Neuronal stem cell (in vitro differentiated cells): Measurements from ENCODE around the gene LSR.

Experiments
- DNase-seq: peaks from one replicate; pipeline ENCODE4 v3.0.0-alpha.2; 2013; ENCODE audit warnings: low spot score
- H2AFZ ChIP-seq: one replicate; pipeline ENCODE4 v1.6.1; 2013; ENCODE audit warnings: mild to moderate bottlenecking, low read length, inconsistent platforms
- H2AK5ac ChIP-seq: 2 replicates; pipeline ENCODE4 v1.6.1; 2013; ENCODE audit warnings: low read depth, mild to moderate bottlenecking, inconsistent platforms, low read length, moderate library complexity, mixed read lengths
- H2BK120ac ChIP-seq: 2 replicates; pipeline ENCODE4 v1.6.1; 2013; ENCODE audit warnings: low read depth, mild to moderate bottlenecking, inconsistent platforms, low read length, moderate library complexity, mixed read lengths
- H2BK12ac ChIP-seq: one replicate; pipeline ENCODE4 v1.6.1; 2013; ENCODE audit warnings: low read length, inconsistent platforms
- H2BK15ac ChIP-seq: 2 replicates; pipeline ENCODE4 v1.6.1; 2013; ENCODE audit warnings: mild to moderate bottlenecking, low read length, inconsistent platforms, mixed read lengths
- H2BK5ac ChIP-seq: one replicate; pipeline ENCODE4 v1.6.1; 2013; ENCODE audit warnings: inconsistent platforms, mild to moderate bottlenecking, low read length, moderate library complexity
- H3K14ac ChIP-seq: one replicate; pipeline ENCODE4 v1.6.1; 2013; ENCODE audit warnings: low read length, inconsistent platforms
- H3K18ac ChIP-seq: 2 replicates; pipeline ENCODE4 v1.6.1; 2013; ENCODE audit warnings: low read length, inconsistent platforms
- H3K23ac ChIP-seq: 2 replicates; pipeline ENCODE4 v1.6.1; 2013; ENCODE audit warnings: low read depth, mild to moderate bottlenecking, mixed read lengths, low read length, inconsistent platforms; ENCODE audit not compliant: poor library complexity
- H3K27ac ChIP-seq: replicated peaks from 3 replicates; pipeline ENCODE4 v1.5.1; 2013; ENCODE audit warnings: low read length, inconsistent platforms
- H3K27me3 ChIP-seq, 3 experiments: 2 replicates each; pipeline ENCODE4 v1.6.1; 2013; ENCODE audit warnings: low read length in 3 of 3, mild to moderate bottlenecking in 2 of 3, inconsistent platforms in 1 of 3, low read depth in 1 of 3, mixed read lengths in 1 of 3, moderate library complexity in 1 of 3; ENCODE audit not compliant: control insufficient read depth in 3 of 3, insufficient read depth in 3 of 3
- H3K36me3 ChIP-seq, 2 donors: replicated peaks in 1 of 2; 2 replicates each; pipeline ENCODE4 v1.6.1; 2013; ENCODE audit warnings: low read length in 2 of 2; ENCODE audit not compliant: control insufficient read depth in 2 of 2, insufficient read depth in 2 of 2
- H3K4ac ChIP-seq: 2 replicates; pipeline ENCODE4 v1.6.1; 2013; ENCODE audit warnings: inconsistent platforms, mild to moderate bottlenecking, low read length, moderate library complexity
- H3K4me1 ChIP-seq, 2 donors: 1 replicate in 1 of 2; 2 replicates in 1 of 2; pipeline ENCODE4 v1.6.1; 2013; ENCODE audit warnings: low read length in 2 of 2, low read depth in 1 of 2; ENCODE audit not compliant: control insufficient read depth in 2 of 2, insufficient read depth in 1 of 2
- H3K4me2 ChIP-seq: one replicate; pipeline ENCODE4 v1.6.1; 2013; ENCODE audit warnings: mild to moderate bottlenecking, low read length, inconsistent platforms; ENCODE audit not compliant: insufficient read depth, poor library complexity, severe bottlenecking
- H3K4me3 ChIP-seq, 2 donors: 2 replicates each; pipeline ENCODE4 v1.5.1; 2013; ENCODE audit warnings: low read length in 2 of 2, mild to moderate bottlenecking in 2 of 2, inconsistent platforms in 1 of 2, moderate library complexity in 1 of 2
- H3K79me1 ChIP-seq: one replicate; pipeline ENCODE4 v1.6.1; 2013; ENCODE audit warnings: low read depth, mild to moderate bottlenecking, inconsistent platforms, low read length, moderate library complexity
- H3K9ac ChIP-seq: one replicate; pipeline ENCODE4 v1.6.1; 2013; ENCODE audit warnings: mild to moderate bottlenecking, low read depth, low read length, inconsistent platforms; ENCODE audit not compliant: poor library complexity
- H3K9me3 ChIP-seq, 2 donors: replicated peaks in 1 of 2; 2 replicates each; pipeline versions ENCODE3 to v1.6.1; 2013; ENCODE audit warnings: low read length in 2 of 2, mild to moderate bottlenecking in 2 of 2, inconsistent platforms in 1 of 2, low read depth in 1 of 2, mixed read lengths in 1 of 2, moderate library complexity in 1 of 2; ENCODE audit not compliant: control insufficient read depth in 2 of 2, insufficient read depth in 1 of 2
- H4K8ac ChIP-seq: one replicate; pipeline ENCODE4 v1.6.1; 2013; ENCODE audit warnings: low read depth, mild to moderate bottlenecking, inconsistent platforms, low read length, moderate library complexity
- H4K91ac ChIP-seq: one replicate; pipeline ENCODE4 v1.6.1; 2013; ENCODE audit warnings: low read length, low read depth, mild to moderate bottlenecking, inconsistent platforms; ENCODE audit not compliant: poor library complexity
- WGBS, 2 donors: extraction: QIAGEN DNeasy Blood & Tissue Kit; methylation state at CpG; one replicate each; pipeline ENCODE4 v1.1.7; 2013; ENCODE audit warnings: missing lambda C conversion rate in 2 of 2, mixed read lengths in 1 of 2; ENCODE audit not compliant: insufficient read length in 2 of 2, insufficient replicate concordance in 1 of 2; ENCODE audit errors: extremely low coverage in 2 of 2; 5-methylcytosine and 5-hydroxymethylcytosine counted together

Gene LSR

GRCh38 chr19:35204799-35205732 lies 43.7 kb upstream of the LSR start:
- no CpG with 5 or more reads among the region's 13 CpGs for WGBS, 2 donors
- H3K9me3 ChIP-seq = no peaks in the 10 kb centered on the region
- H2AFZ ChIP-seq = no peak overlapping the region
- no peak overlapping the region for H3K18ac ChIP-seq
- no peak overlapping the region for H2BK15ac ChIP-seq
- peaks cover 0 to 7% (median 0%) of the 10 kb centered on the region in 3 experiments for H3K27me3 ChIP-seq
- no peak overlapping the region for H3K23ac ChIP-seq
- H3K27ac ChIP-seq = no peak overlapping the region
- no peaks in the 10 kb centered on the region for H3K79me1 ChIP-seq
- H3K14ac ChIP-seq = no peak overlapping the region
- H3K4me3 ChIP-seq = no peak overlapping the region
- no peak overlapping the region for H2BK12ac ChIP-seq
- peak overlapping the region; percentile 53 for H3K9ac ChIP-seq
- H3K36me3 ChIP-seq = no peaks in the 10 kb centered on the region
- no peak overlapping the region for H4K8ac ChIP-seq
- H3K4me1 ChIP-seq = peaks cover 3 to 6% of the 10 kb centered on the region in 2 donors
- no peak overlapping the region for H4K91ac ChIP-seq
- DNase-seq = no peak
- H3K4ac ChIP-seq = no peak overlapping the region
- H3K4me2 ChIP-seq = no peak overlapping the region
- no peak overlapping the region for H2BK120ac ChIP-seq
- no peak overlapping the region for H2AK5ac ChIP-seq
- H2BK5ac ChIP-seq = no peak overlapping the region

GRCh38 chr19:35205733-35206323 lies 43.0 kb upstream of the LSR start:
- H4K8ac ChIP-seq = no peak overlapping the region
- H3K36me3 ChIP-seq = no peaks in the 10 kb centered on the region
- no peak overlapping the region for H3K27ac ChIP-seq
- H2BK12ac ChIP-seq = no peak overlapping the region
- no peak overlapping the region for H2AK5ac ChIP-seq
- H3K4me1 ChIP-seq = peaks cover 3 to 6% of the 10 kb centered on the region in 2 donors
- H3K4me2 ChIP-seq = no peak overlapping the region
- no peak overlapping the region for H2BK120ac ChIP-seq
- no peak overlapping the region for H4K91ac ChIP-seq
- no peaks in the 10 kb centered on the region for H3K9me3 ChIP-seq
- H3K4ac ChIP-seq = no peak overlapping the region
- no peak for DNase-seq
- peaks cover 0 to 7% (median 0%) of the 10 kb centered on the region in 3 experiments for H3K27me3 ChIP-seq
- no peak overlapping the region for H3K23ac ChIP-seq
- H3K14ac ChIP-seq = no peak overlapping the region
- no peak overlapping the region for H2BK5ac ChIP-seq
- H2BK15ac ChIP-seq = no peak overlapping the region
- H2AFZ ChIP-seq = no peak overlapping the region
- no peak overlapping the region for H3K9ac ChIP-seq
- no peak overlapping the region for H3K4me3 ChIP-seq
- WGBS, 2 donors = no CpG with 5 or more reads among the region's 6 CpGs
- H3K79me1 ChIP-seq = no peaks in the 10 kb centered on the region
- H3K18ac ChIP-seq = no peak overlapping the region

- Histone ChIP-seq H2BK15ac (no peak overlapping the region), H2AK5ac (no peak overlapping the region), H3K27me3 (peaks cover 0 to 3% (median 0%) of the 10 kb centered on the region in 3 experiments), H3K4me2 (no peak overlapping the region), H3K9me3 (no peaks in the 10 kb centered on the region), H2AFZ (no peak overlapping the region), H2BK120ac (no peak overlapping the region), H3K18ac (no peak overlapping the region), H4K91ac (no peak overlapping the region), H3K9ac (no peak overlapping the region), H3K36me3 (no peaks in the 10 kb centered on the region), H3K27ac (no peak overlapping the region), H3K4me3 (no peak overlapping the region), H3K79me1 (no peaks in the 10 kb centered on the region), H3K23ac (no peak overlapping the region), H2BK5ac (no peak overlapping the region), H3K4ac (no peak overlapping the region), H2BK12ac (no peak overlapping the region), H3K4me1 (peaks cover 3 to 6% of the 10 kb centered on the region in 2 donors), H4K8ac (no peak overlapping the region), H3K14ac (no peak overlapping the region)
- no CpG with 5 or more reads among the region's 5 CpGs for WGBS, 2 donors
- DNase-seq = no peak
Observed at GRCh38 chr19:35206379-35206778, 42.4 kb upstream of the LSR start.

- no peak for DNase-seq
- H3K4me2 ChIP-seq = no peak overlapping the region
- no peak overlapping the region for H3K23ac ChIP-seq
- H2BK120ac ChIP-seq = no peak overlapping the region
- no peak overlapping the region for H2BK12ac ChIP-seq
- H3K27me3 ChIP-seq = no peaks in the 10 kb centered on the region
- no peak overlapping the region for H3K14ac ChIP-seq
- no peaks in the 10 kb centered on the region for H3K9me3 ChIP-seq
- H3K4me3 ChIP-seq = no peak overlapping the region
- H4K8ac ChIP-seq = no peak overlapping the region
- H3K4ac ChIP-seq = no peak overlapping the region
- no peaks in the 10 kb centered on the region for H3K36me3 ChIP-seq
- H4K91ac ChIP-seq = no peak overlapping the region
- no peak overlapping the region for H2BK15ac ChIP-seq
- H3K9ac ChIP-seq = no peak overlapping the region
- H2AK5ac ChIP-seq = no peak overlapping the region
- no CpG with 5 or more reads among the region's 1 CpG for WGBS, 2 donors
- H2AFZ ChIP-seq = no peak overlapping the region
- H3K27ac ChIP-seq = no peak overlapping the region
- peaks cover 3 to 6% of the 10 kb centered on the region in 2 donors for H3K4me1 ChIP-seq
- H2BK5ac ChIP-seq = no peak overlapping the region
- H3K18ac ChIP-seq = no peak overlapping the region
- no peaks in the 10 kb centered on the region for H3K79me1 ChIP-seq
Observed at GRCh38 chr19:35206855-35207254, 41.9 kb upstream of the LSR start.
